Astrocyte of the spinal cord (primary cell): Measurements from ENCODE around the gene UTS2B.
"Not testable (repeated sequence)": the region's sequence is repeated elsewhere in the genome, so short reads cannot be mapped to it uniquely, and the experiment has no call there.

Source experiments
- DNase-seq: peaks from one replicate; pipeline ENCODE4 v3.0.0; 2011; ENCODE audit warnings: low read depth, low spot score
- H3K4me3 ChIP-seq: 2 replicates; pipeline ENCODE4 v1.5.1; 2011; ENCODE audit warnings: low read depth, mild to moderate bottlenecking, low read length, moderate library complexity
- CTCF ChIP-seq: IDR thresholded peaks from 2 replicates; pipeline ENCODE4 v1.5.1; 2012; ENCODE audit warnings: low read depth, mild to moderate bottlenecking, low read length, inconsistent platforms
- in situ Hi-C: cut with HindIII; loops from 2 replicates; pipeline ENCODE4 v1.10.0; 2017; ENCODE audit warnings: low sequenced_read_pairs

Gene UTS2B

GRCh38 chr3:191280882-191281281 lies 49.4 kb downstream of the UTS2B start:
- in situ Hi-C loops, result no loop called here
- no peak for TF ChIP-seq CTCF
- DNase-seq, result no peak
- H3K4me3 ChIP-seq, result no peak overlapping the region

- DNase-seq, result no peak
- in situ Hi-C loops, result no loop called here
- H3K4me3 ChIP-seq, result no peak overlapping the region
- TF ChIP-seq CTCF, result no peak
These were observed 50.2 kb downstream of the UTS2B start for GRCh38 chr3:191280111-191280510.

- no peak for DNase-seq
- no peak for TF ChIP-seq CTCF
- in situ Hi-C loops, result no loop called here
- H3K4me3 ChIP-seq, result no peak overlapping the region
These were observed 54.6 kb downstream of the UTS2B start for GRCh38 chr3:191275751-191276150.

- H3K4me3 ChIP-seq, in situ Hi-C loops, DNase-seq: not testable (repeated sequence)
These were observed 55.1 kb downstream of the UTS2B start for GRCh38 chr3:191275244-191275643.

- H3K4me3 ChIP-seq, result no peak overlapping the region
- DNase-seq, result peak; percentile 38
- no peak for TF ChIP-seq CTCF
- in situ Hi-C loops, result no loop called here
These were observed 60.8 kb downstream of the UTS2B start for GRCh38 chr3:191269289-191270085.

GRCh38 chr3:191268737-191269136 lies 61.6 kb downstream of the UTS2B start:
- in situ Hi-C loops, result no loop called here
- no peak overlapping the region for H3K4me3 ChIP-seq
- DNase-seq, result no peak
- TF ChIP-seq CTCF, result no peak

- no peak overlapping the region for H3K4me3 ChIP-seq
- in situ Hi-C loops, result no loop called here
- no peak for TF ChIP-seq CTCF
- no peak for DNase-seq
These were observed 66.5 kb downstream of the UTS2B start for GRCh38 chr3:191263850-191264249.
